ENCODE results near the gene VPS13C. TPM values are rescaled to one million over a fixed set of nuclear protein-coding genes. Genes with fewer than 3 reads are reported as not detected.

VPS13C gene
- total RNA-seq, 2 donors from 2014 or later = 28.7 to 47.2 TPM

GRCh38 chr15:61978225-61978624, 82.0 kb downstream of the VPS13C start:
- Histone ChIP-seq H3K4me3 (ENCODE audit: low read length) (no peak overlapping the region), H3K36me3 (ENCODE audit: control insufficient read depth, insufficient read depth, low read length) (peaks cover 15% of the 10 kb centered on the region), H3K27ac (ENCODE audit: low read depth, low read length) (no peak overlapping the region), H3K4me1 (ENCODE audit: control insufficient read depth, insufficient read depth, low read length) (no peaks in the 10 kb centered on the region), H3K9ac (ENCODE audit: extremely low read depth, low read length, poor library complexity, severe bottlenecking) (no peak overlapping the region), H3K27me3 (ENCODE audit: control insufficient read depth, insufficient read depth, low read length, poor library complexity, severe bottlenecking) (no peaks in the 10 kb centered on the region), H3K9me3 (ENCODE audit: control insufficient read depth, low read length) (no peaks in the 10 kb centered on the region)
- H3K4me3 Mint-ChIP-seq = no peak overlapping the region
- no peak for DNase-seq
- peaks cover 27% of the 10 kb centered on the region for H3K36me3 Mint-ChIP-seq (ENCODE audit: low read depth)
- no peaks in the 10 kb centered on the region for H3K27me3 Mint-ChIP-seq (ENCODE audit: insufficient read depth)
- H3K4me1 Mint-ChIP-seq = peaks cover 6% of the 10 kb centered on the region
- no peaks in the 10 kb centered on the region for H3K9me3 Mint-ChIP-seq
- 82 to 84% methylated on average over 2 to 3 of the region's 3 CpGs for WGBS, 2 experiments (ENCODE audit: insufficient coverage in 1 of 2, insufficient read length in 1 of 2)
- H3K27ac Mint-ChIP-seq = no peak overlapping the region
- TF ChIP-seq CTCF (conservative IDR thresholded peaks at IDR 0.05) = no peak

GRCh38 chr15:61974759-61975158, 85.5 kb downstream of the VPS13C start:
- no peaks in the 10 kb centered on the region for H3K27me3 ChIP-seq (ENCODE audit: control insufficient read depth, insufficient read depth, low read length, poor library complexity, severe bottlenecking)
- no peak overlapping the region for H3K4me3 ChIP-seq (ENCODE audit: low read length)
- 94 to 100% methylated on average over 1 of the region's 1 CpG for WGBS, 2 experiments (ENCODE audit: insufficient coverage in 1 of 2, insufficient read length in 1 of 2)
- Mint-ChIP-seq H3K4me3 (no peak overlapping the region), H3K9me3 (no peaks in the 10 kb centered on the region), H3K36me3 (ENCODE audit: low read depth) (peaks cover 28% of the 10 kb centered on the region), H3K27ac (no peak overlapping the region), H3K4me1 (peaks cover 6% of the 10 kb centered on the region), H3K27me3 (ENCODE audit: insufficient read depth) (no peaks in the 10 kb centered on the region)
- TF ChIP-seq CTCF (conservative IDR thresholded peaks at IDR 0.05) = no peak
- no peak overlapping the region for H3K9ac ChIP-seq (ENCODE audit: extremely low read depth, low read length, poor library complexity, severe bottlenecking)
- no peak overlapping the region for H3K27ac ChIP-seq (ENCODE audit: low read depth, low read length)
- no peaks in the 10 kb centered on the region for H3K4me1 ChIP-seq (ENCODE audit: control insufficient read depth, insufficient read depth, low read length)
- peaks cover 16% of the 10 kb centered on the region for H3K36me3 ChIP-seq (ENCODE audit: control insufficient read depth, insufficient read depth, low read length)
- no peaks in the 10 kb centered on the region for H3K9me3 ChIP-seq (ENCODE audit: control insufficient read depth, low read length)
- no peak for DNase-seq

- WGBS, 2 experiments (ENCODE audit: insufficient coverage in 1 of 2, insufficient read length in 1 of 2) = no CpG with 5 or more reads among the region's 1 CpG
- H3K36me3 ChIP-seq (ENCODE audit: control insufficient read depth, insufficient read depth, low read length) = peaks cover 16% of the 10 kb centered on the region
- no peaks in the 10 kb centered on the region for H3K27me3 ChIP-seq (ENCODE audit: control insufficient read depth, insufficient read depth, low read length, poor library complexity, severe bottlenecking)
- no peaks in the 10 kb centered on the region for H3K27me3 Mint-ChIP-seq (ENCODE audit: insufficient read depth)
- no peaks in the 10 kb centered on the region for H3K9me3 ChIP-seq (ENCODE audit: control insufficient read depth, low read length)
- TF ChIP-seq CTCF (conservative IDR thresholded peaks at IDR 0.05) = no peak
- no peaks in the 10 kb centered on the region for H3K4me1 ChIP-seq (ENCODE audit: control insufficient read depth, insufficient read depth, low read length)
- H3K4me3 Mint-ChIP-seq = no peak overlapping the region
- H3K27ac Mint-ChIP-seq = no peak overlapping the region
- peaks cover 6% of the 10 kb centered on the region for H3K4me1 Mint-ChIP-seq
- H3K9me3 Mint-ChIP-seq = no peaks in the 10 kb centered on the region
- no peak overlapping the region for H3K27ac ChIP-seq (ENCODE audit: low read depth, low read length)
- no peak overlapping the region for H3K4me3 ChIP-seq (ENCODE audit: low read length)
- peaks cover 26% of the 10 kb centered on the region for H3K36me3 Mint-ChIP-seq (ENCODE audit: low read depth)
- DNase-seq = no peak
- H3K9ac ChIP-seq (ENCODE audit: extremely low read depth, low read length, poor library complexity, severe bottlenecking) = no peak overlapping the region
These were observed 86.1 kb downstream of the VPS13C start for GRCh38 chr15:61974118-61974517.
